CD4-positive, CD25-positive, alpha-beta regulatory T cell (primary cell): ENCODE results near the gene FOXK1. TPM values are rescaled to one million over a fixed set of nuclear protein-coding genes. Genes with fewer than 3 reads are reported as not detected.
"Not testable (repeated sequence)": the region's sequence is repeated elsewhere in the genome, so short reads cannot be mapped to it uniquely, and the experiment has no call there.

Experiments
- ATAC-seq, 2 donors: fragments of 150-1000 bp; cut with Tn5 transposase; one replicate each; pipeline ENCODE4 v1.10.0; 2021; ENCODE audit warnings: low read depth in 2 of 2, moderate number of reproducible peaks in 2 of 2, moderate library complexity in 1 of 2
- DNase-seq, 3 donors: peaks; one replicate each; pipeline versions ENCODE4 v3.0.0 to v3.0.0-alpha.2; 2012 to 2022; ENCODE audit warnings: mixed read lengths in 1 of 3
- H3K27ac ChIP-seq: one replicate; pipeline ENCODE4 v1.7.0; 2013; ENCODE audit warnings: mild to moderate bottlenecking, low read length; ENCODE audit not compliant: insufficient read depth, poor library complexity, severe bottlenecking
- H3K27me3 ChIP-seq: one replicate; pipeline ENCODE4 v1.7.0; 2013; ENCODE audit warnings: low read length; ENCODE audit not compliant: control insufficient read depth, insufficient read depth
- H3K36me3 ChIP-seq: one replicate; pipeline ENCODE4 v1.7.0; 2013; ENCODE audit warnings: mild to moderate bottlenecking, low read length, moderate library complexity; ENCODE audit not compliant: control insufficient read depth, insufficient read depth
- H3K4me1 ChIP-seq: 2 replicates; pipeline ENCODE4 v1.7.0; 2013; ENCODE audit warnings: mild to moderate bottlenecking, low read length; ENCODE audit not compliant: insufficient read depth, control insufficient read depth, poor library complexity, severe bottlenecking
- H3K4me3 ChIP-seq: one replicate; pipeline ENCODE4 v1.7.0; 2013; ENCODE audit warnings: low read depth, mild to moderate bottlenecking, low read length, moderate library complexity
- H3K9me3 ChIP-seq, 2 experiments: 1 replicate in 1 of 2; 2 replicates in 1 of 2; pipeline ENCODE4 v1.7.0; 2013; ENCODE audit warnings: low read length in 2 of 2, mild to moderate bottlenecking in 1 of 2, moderate library complexity in 1 of 2; ENCODE audit not compliant: control insufficient read depth in 2 of 2
- H3K27ac Mint-ChIP-seq, 3 donors: one replicate each; pipeline ENCODE4 v1.8.0; 2020 to 2022; ENCODE audit warnings: mild to moderate bottlenecking in 3 of 3, mixed read lengths in 3 of 3, moderate library complexity in 2 of 3
- H3K27me3 Mint-ChIP-seq: one replicate; pipeline ENCODE4 v1.8.0; 2022; ENCODE audit warnings: mild to moderate bottlenecking, mixed read lengths
- H3K36me3 Mint-ChIP-seq: one replicate; pipeline ENCODE4 v1.8.0; 2020; ENCODE audit warnings: mixed read lengths
- H3K4me1 Mint-ChIP-seq, 4 donors: one replicate each; pipeline ENCODE4 v1.8.0; 2020 to 2022; ENCODE audit warnings: mixed read lengths in 4 of 4, mild to moderate bottlenecking in 1 of 4
- H3K4me3 Mint-ChIP-seq, 4 donors: one replicate each; pipeline ENCODE4 v1.8.0; 2020 to 2022; ENCODE audit warnings: mild to moderate bottlenecking in 4 of 4, mixed read lengths in 4 of 4, moderate library complexity in 3 of 4
- H3K9me3 Mint-ChIP-seq, 7 donors: one replicate each; pipeline ENCODE4 v1.8.0; 2020 to 2022; ENCODE audit warnings: mixed read lengths in 7 of 7, mild to moderate bottlenecking in 3 of 7, moderate library complexity in 2 of 7
- polyA plus RNA-seq, 4 donors: library from polyadenylated mRNA; unstranded; fragments of 300-500 nt; fragmentation: Illumina TruSeq; gene quantifications; one replicate each; pipeline ENCODE4 v1.2.3, GENCODE V29; 2021
- total RNA-seq: library from RNA; stranded (reverse); gene quantifications from one replicate; pipeline ENCODE4 v1.2.3, GENCODE V29; 2022

Gene FOXK1
- total and polyA plus RNA-seq, 5 donors from 2014 or later, result 1.8 to 55.1 (median 2.7) TPM

DNA sequence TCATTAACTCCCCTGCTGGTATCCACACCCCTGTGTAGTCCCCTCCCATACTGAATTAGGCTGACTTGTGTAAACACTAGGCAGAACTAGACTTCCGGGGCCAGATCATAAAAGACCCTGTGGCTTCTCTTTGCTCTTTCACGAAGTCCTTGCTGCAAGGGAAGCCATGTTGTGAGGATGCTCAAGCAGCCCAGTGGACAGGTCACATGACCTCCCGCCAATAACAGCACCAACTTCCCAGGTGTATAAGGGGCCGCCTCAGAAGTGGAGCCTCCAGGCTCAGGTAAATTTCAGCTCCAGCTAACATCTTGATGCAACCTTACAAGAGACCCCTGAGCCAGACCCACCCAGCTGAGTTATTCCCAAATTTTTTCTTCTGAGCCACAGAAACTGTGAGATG is 11.3 kb upstream of the FOXK1 start:
- Histone ChIP-seq H3K9me3 (peaks cover 4% of the 10 kb centered on the region in 2 experiments), H3K27me3 (no peaks in the 10 kb centered on the region), H3K27ac (no peak overlapping the region), H3K36me3 (no peaks in the 10 kb centered on the region), H3K4me1 (no peaks in the 10 kb centered on the region), H3K4me3 (no peak overlapping the region)
- no peak for DNase-seq
- no peaks in the 10 kb centered on the region for H3K27me3 Mint-ChIP-seq
- H3K9me3 Mint-ChIP-seq, result peaks cover 0 to 9% (median 2%) of the 10 kb centered on the region in 7 donors
- no peak overlapping the region for H3K4me3 Mint-ChIP-seq
- H3K27ac Mint-ChIP-seq, result no peak overlapping the region
- no peaks in the 10 kb centered on the region for H3K4me1 Mint-ChIP-seq
- H3K36me3 Mint-ChIP-seq, result no peaks in the 10 kb centered on the region
- ATAC-seq, result no peak

- H3K4me1 Mint-ChIP-seq, result peaks cover 0 to 3% (median 0%) of the 10 kb centered on the region in 4 donors
- no peak overlapping the region for H3K4me3 Mint-ChIP-seq
- ATAC-seq, result no peak
Measured at GRCh38 chr7:4675771-4676367, 6.2 kb upstream of the FOXK1 start.

GRCh38 chr7:4677518-4677917 is 4.6 kb upstream of the FOXK1 start:
- peak overlapping the region in 1 of 4 donors; percentile 82 for H3K4me3 Mint-ChIP-seq
- not testable (repeated sequence) for H3K4me3 ChIP-seq, H3K9me3 ChIP-seq, DNase-seq, H3K27ac ChIP-seq, ATAC-seq, H3K4me1 ChIP-seq, H3K27ac Mint-ChIP-seq, H3K9me3 Mint-ChIP-seq, H3K4me1 Mint-ChIP-seq, H3K27me3 Mint-ChIP-seq, H3K36me3 Mint-ChIP-seq, H3K36me3 ChIP-seq, H3K27me3 ChIP-seq

More at GRCh38 chr7:4675771-4676367, 6.2 kb upstream of the FOXK1 start:
- no peak overlapping the region for H3K27ac ChIP-seq
- H3K27me3 ChIP-seq, result no peaks in the 10 kb centered on the region
- Mint-ChIP-seq H3K27me3 (no peaks in the 10 kb centered on the region), H3K9me3 (peaks cover 0 to 6% (median 0%) of the 10 kb centered on the region in 7 donors), H3K27ac (no peak overlapping the region), H3K36me3 (no peaks in the 10 kb centered on the region)
- H3K4me3 ChIP-seq, result no peak overlapping the region
- H3K4me1 ChIP-seq, result no peaks in the 10 kb centered on the region
- DNase-seq, result no peak
- no peaks in the 10 kb centered on the region for H3K36me3 ChIP-seq
- peaks cover 4% of the 10 kb centered on the region in 2 experiments for H3K9me3 ChIP-seq

DNA sequence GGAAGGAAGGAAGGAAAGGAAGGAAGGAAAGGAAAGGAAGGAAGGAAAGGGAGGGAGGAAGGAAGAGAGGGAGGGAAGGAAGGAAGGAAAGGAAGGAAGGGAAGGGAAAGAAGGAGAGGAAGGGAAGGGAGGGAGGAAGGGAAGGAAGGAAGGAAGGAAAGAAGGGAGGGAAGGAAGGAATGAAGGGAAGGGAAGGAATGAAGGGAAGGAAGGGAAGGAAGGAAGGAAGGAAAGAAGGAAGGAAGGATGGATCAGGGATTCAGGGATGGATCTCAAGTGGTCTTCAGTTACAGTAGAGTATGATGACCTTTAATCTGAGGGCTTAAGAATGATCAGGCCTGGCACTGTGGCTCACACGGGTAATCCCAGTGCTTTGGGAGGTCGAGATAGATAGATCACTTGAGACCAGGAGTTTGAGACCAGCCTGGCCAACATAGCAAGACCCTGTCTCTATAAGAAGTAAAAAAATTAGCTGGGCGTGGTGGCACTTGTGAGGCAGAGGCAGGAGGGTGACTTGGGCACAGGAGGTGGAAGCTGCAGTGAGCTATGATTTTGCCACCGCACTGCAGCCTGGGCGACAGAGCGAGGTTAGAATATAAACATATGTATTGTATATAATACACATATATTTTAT is 760 bp upstream of the FOXK1 start:
- DNase-seq, result peak in 1 of 3 donors; percentile 44
- H3K4me3 ChIP-seq, result peak overlapping the region; percentile 37

DNA sequence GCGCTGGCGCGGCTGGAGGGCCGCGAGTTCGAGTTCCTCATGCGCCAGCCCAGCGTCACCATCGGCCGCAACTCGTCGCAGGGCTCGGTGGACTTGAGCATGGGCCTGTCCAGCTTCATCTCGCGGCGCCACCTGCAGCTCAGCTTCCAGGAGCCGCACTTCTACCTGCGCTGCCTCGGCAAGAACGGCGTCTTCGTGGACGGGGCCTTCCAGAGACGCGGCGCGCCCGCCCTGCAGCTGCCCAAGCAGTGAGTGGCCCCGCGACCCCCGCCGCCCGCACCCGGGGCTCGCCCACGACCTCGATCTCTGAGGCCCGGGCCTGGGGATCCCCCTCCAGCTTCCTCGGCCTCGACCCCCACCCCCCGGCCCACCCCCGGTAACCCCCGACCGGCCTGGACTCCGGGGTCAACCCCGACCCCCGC is 537 bp downstream of the FOXK1 start:
- ATAC-seq, result peak; percentile 18 to 20
- Mint-ChIP-seq H3K4me1 (peaks cover 15 to 43% (median 27%) of the 10 kb centered on the region in 4 donors), H3K27ac (peak overlapping the region in 1 of 3 donors; percentile 51), H3K9me3 (peaks cover 0 to 2% (median 0%) of the 10 kb centered on the region in 7 donors), H3K36me3 (peaks cover 5% of the 10 kb centered on the region), H3K27me3 (no peaks in the 10 kb centered on the region), H3K4me3 (peak overlapping the region; percentile 65 to 99 (median 78))
- Histone ChIP-seq H3K9me3 (no peaks in the 10 kb centered on the region), H3K27ac (peak overlapping the region; percentile 85), H3K36me3 (peaks cover 2% of the 10 kb centered on the region), H3K4me3 (no peak overlapping the region), H3K4me1 (peaks cover 43% of the 10 kb centered on the region), H3K27me3 (no peaks in the 10 kb centered on the region)
- peak in 2 of 3 donors; percentile 28 to 65 for DNase-seq

More for the DNA sequence above, 760 bp upstream of the FOXK1 start:
- H3K9me3 Mint-ChIP-seq, result peaks cover 0 to 4% (median 0%) of the 10 kb centered on the region in 7 donors
- H3K4me1 Mint-ChIP-seq, result peaks cover 12 to 31% (median 22%) of the 10 kb centered on the region in 4 donors
- H3K27me3 Mint-ChIP-seq, result no peaks in the 10 kb centered on the region
- peak overlapping the region; percentile 75 to 94 (median 91) for H3K27ac Mint-ChIP-seq
- H3K4me3 Mint-ChIP-seq, result peak overlapping the region; percentile 86 to 93 (median 90)
- peaks cover 5% of the 10 kb centered on the region for H3K36me3 Mint-ChIP-seq
- H3K4me1 ChIP-seq, result peaks cover 39% of the 10 kb centered on the region
- H3K27ac ChIP-seq, result peak overlapping the region; percentile 33
- no peak for ATAC-seq
- no peaks in the 10 kb centered on the region for H3K27me3 ChIP-seq
- H3K9me3 ChIP-seq, result no peaks in the 10 kb centered on the region
- peaks cover 2% of the 10 kb centered on the region for H3K36me3 ChIP-seq

DNA sequence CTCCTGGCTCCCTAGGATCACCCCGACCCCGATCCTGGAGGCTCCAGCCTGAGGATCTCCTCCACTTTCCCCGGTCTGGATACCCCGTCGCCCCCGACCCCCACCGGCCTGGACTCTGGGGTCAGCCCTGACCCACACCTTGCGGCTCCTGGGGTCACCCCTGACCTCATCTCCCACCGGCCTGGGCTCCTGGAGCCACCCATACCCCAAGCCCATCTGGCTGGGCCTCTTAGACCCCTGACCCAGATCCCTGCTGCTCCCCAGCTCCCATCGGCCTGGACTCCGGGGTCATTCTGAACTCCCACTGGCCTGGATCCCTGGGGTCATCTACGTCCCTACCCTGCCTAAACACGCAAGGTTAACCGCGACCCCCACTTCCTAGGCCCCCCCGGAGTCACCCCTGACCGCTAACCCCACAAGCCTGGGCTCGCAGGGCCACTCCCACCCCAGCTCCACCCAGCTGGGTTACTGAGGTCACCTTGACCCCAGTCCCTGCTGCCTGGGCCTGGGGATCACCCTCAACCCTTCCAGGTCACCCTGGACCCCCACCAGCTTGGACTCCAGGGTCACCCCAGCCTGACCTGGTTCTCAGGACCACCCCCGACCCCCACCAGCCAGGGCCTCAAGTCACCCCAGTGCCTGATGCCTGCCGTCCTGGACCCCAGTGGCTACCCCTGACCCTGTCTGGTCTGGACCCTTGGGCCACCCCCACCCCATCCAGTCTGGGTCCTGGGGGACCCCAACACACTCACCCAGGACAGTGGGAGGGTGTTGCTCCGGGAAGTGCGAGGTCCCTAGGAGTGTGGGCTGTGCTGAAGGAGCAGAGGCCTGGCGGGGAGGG is 1.2 kb downstream of the FOXK1 start:
- H3K27me3 Mint-ChIP-seq, result no peaks in the 10 kb centered on the region

DNA sequence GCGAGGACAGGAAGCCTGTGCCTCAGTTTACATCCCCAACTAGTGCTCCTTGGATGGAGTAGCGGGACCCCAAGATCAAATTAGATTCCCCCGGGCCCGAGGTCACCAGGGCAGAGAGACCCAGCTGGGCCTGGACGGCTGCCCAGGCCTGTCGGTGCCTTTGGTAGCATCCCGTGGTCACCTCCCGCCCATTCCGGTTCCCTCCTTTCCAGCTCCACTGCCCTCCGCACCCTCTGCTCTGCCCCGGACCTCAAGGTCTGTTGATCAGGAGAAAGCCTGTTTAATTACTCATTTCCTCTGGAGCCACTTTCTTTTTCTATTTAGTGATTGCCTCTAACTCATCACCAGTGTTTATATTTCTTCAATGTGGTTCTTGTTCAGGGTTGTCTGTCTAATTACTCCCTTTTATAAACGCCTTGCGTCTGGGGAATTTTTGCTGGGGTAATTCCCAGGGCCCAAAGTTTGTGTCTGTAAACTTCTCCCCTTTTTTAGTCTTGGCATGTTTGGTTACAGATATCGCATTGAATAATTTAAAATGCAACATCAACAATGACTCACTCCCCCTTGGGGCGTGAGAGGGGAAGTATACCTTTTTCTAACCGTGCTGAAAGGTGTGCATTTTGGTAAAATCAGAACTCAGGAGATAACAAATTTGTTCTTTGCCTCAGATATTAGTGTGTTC is 1.9 kb downstream of the FOXK1 start:
- peak overlapping the region; percentile 95 to 100 (median 99) for H3K27ac Mint-ChIP-seq
- peaks cover 2% of the 10 kb centered on the region for H3K36me3 ChIP-seq
- H3K9me3 Mint-ChIP-seq, result peaks cover 0 to 2% (median 0%) of the 10 kb centered on the region in 7 donors
- DNase-seq (peak; percentile 18 to 60 (median 55)), ATAC-seq (peak; percentile 30 to 36)
- no peaks in the 10 kb centered on the region for H3K9me3 ChIP-seq
- no peaks in the 10 kb centered on the region for H3K27me3 ChIP-seq
- peaks cover 15 to 55% (median 32%) of the 10 kb centered on the region in 4 donors for H3K4me1 Mint-ChIP-seq
- H3K36me3 Mint-ChIP-seq, result peaks cover 8% of the 10 kb centered on the region
- H3K4me3 Mint-ChIP-seq, result peak overlapping the region; percentile 96 to 99 (median 98)
- peak overlapping the region; percentile 75 for H3K4me3 ChIP-seq
- H3K27me3 Mint-ChIP-seq, result no peaks in the 10 kb centered on the region
- H3K4me1 ChIP-seq, result peaks cover 45% of the 10 kb centered on the region
- peak overlapping the region; percentile 85 for H3K27ac ChIP-seq

More for the DNA sequence above, 1.2 kb downstream of the FOXK1 start:
- Histone ChIP-seq H3K27me3 (no peaks in the 10 kb centered on the region), H3K4me1 (peaks cover 43% of the 10 kb centered on the region), H3K4me3 (peak overlapping the region; percentile 75), H3K27ac (peak overlapping the region; percentile 85), H3K36me3 (peaks cover 2% of the 10 kb centered on the region), H3K9me3 (no peaks in the 10 kb centered on the region)
- peaks cover 15 to 48% (median 29%) of the 10 kb centered on the region in 4 donors for H3K4me1 Mint-ChIP-seq
- H3K9me3 Mint-ChIP-seq, result peaks cover 0 to 2% (median 0%) of the 10 kb centered on the region in 7 donors
- peaks cover 8% of the 10 kb centered on the region for H3K36me3 Mint-ChIP-seq
- H3K27ac Mint-ChIP-seq, result peak overlapping the region; percentile 95 to 100 (median 99)
- H3K4me3 Mint-ChIP-seq, result peak overlapping the region; percentile 96 to 99 (median 98)
- ATAC-seq (no peak), DNase-seq (peak in 2 of 3 donors; percentile 5 to 17)
